HL-60/S4 (cell line): ENCODE measurements around the gene PCSK2.

Source experiments
- in situ Hi-C: fragments of 300-500 bp; cut with MboI; formaldehyde crosslinking; loops from 2 replicates; pipeline ENCODE4 v1.14.3; 2022; ENCODE audit warnings: low sequenced_read_pairs

Gene PCSK2

DNA sequence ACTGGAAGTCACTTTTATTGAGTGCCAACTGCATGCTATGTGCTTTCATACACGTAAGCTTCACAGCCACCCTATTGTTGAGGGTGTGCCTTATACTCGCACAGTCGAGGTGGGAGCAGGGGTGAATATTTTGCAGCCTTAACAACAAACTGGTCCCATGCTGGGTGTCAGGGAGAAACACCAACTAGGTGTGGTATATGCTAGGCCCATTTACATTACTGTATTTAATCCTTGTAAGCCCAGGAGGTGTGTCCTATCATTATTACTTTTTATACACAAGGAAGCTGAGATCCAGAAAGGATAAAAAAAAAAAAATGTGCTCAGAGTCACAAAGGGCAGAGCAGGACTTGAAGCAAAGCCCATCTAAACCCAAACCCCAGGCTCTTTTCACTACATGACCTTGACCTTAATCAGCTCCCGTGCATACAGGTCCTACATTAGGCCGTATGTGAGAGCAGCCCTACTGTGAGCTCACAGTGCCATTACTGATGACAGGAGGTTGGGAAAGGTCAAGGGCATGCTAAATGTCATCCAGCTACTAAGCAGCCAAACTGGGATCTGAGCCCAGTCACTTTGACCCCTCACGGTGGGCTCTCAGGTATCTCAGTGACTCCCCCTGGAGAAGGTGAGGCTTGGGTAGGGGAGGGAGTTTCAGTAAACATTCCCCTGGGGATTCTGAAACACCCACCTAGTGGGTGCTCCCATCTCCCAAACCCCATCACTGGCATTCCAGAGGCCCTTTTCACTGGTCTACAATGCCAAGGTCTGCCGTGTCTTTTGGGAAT lies 242.6 kb downstream of the PCSK2 start:
- in situ Hi-C loops, result no loop called here

DNA sequence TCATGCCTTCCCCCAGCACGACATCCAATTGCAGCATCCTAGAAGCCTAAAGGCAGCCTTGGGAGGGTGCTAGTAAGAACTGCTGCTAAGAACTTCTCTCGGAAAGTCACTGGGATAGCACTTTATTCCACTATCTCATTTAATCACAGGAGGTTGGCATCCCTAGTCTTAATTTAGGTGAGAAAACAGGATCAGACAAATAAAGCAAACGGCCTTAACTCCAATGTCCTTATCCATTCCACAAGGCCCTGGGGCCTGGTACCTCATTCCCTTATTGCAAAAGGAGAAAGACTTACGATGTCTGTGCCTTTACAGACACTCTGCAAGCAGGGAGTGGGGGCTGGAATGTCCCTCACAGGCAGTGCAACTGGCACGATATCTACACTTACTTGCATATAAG lies 243.7 kb downstream of the PCSK2 start:
- in situ Hi-C loops, result no loop called here

DNA sequence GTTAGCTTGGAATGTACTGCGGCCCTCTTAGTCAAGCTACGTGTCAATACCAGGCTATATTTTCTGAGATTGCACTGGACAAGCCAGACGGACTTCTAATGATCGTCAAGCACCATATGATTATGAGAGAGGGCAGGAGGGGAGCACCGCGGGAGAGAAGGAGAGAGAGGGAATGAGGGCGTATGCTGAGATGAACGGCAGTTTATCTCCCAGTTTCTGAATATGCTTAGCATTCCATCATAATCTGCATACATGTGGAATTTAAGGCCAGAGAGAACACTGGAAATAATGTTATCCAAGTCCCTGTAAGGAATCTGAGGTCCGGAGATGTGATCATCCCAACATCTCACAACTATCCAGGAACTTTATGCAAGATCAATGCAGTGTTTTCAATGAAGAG lies 244.1 kb downstream of the PCSK2 start:
- in situ Hi-C loops, result no loop called here

DNA sequence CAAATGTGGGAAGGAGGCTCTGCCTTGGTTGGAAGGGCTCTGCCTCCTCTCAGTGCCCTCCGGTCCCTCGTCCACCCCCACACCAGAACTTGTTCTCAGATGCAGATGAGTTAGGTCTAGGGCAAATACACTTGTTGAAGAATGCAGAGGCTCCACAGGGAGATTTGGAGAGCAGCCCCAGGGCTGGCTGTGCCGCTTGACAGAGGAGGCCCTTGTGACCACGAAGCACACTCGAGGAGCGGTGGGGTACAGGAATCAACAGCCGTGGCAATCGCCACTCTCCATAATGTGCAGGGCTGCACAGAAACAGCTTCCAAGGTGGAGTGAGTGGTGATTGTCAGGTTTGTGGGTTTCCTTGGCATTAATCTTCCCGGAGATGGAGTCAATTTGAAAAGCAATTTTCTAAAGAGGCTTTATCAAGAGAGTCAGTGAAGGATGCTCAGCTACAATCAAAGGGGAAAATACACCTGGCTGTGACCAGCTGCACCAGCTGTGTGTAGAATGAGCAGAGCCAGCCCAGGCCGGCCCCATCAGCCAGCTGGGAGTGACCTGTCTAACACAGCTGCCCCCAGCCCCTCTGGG lies 244.9 kb downstream of the PCSK2 start:
- in situ Hi-C loops, result no loop called here

DNA sequence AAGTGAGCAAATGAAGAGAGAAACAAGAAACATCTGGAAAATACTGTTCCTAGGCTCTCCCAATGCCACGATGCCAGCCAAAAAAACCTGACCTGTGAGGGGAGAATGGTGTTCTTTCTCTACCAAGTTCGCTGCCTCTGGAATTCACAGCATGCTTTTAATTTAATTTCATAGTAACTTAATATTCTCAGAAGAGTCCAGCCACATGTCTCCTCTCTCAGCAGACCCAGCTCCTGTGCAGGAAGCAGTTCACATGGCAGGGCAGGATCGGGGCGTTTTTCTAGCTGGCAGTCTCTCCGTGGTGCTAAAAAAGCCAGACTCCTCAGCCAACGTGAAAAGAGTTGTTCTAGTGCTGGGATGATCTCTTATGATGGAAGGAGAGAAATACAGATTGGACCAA lies 246.8 kb downstream of the PCSK2 start:
- in situ Hi-C loops, result no loop called here

DNA sequence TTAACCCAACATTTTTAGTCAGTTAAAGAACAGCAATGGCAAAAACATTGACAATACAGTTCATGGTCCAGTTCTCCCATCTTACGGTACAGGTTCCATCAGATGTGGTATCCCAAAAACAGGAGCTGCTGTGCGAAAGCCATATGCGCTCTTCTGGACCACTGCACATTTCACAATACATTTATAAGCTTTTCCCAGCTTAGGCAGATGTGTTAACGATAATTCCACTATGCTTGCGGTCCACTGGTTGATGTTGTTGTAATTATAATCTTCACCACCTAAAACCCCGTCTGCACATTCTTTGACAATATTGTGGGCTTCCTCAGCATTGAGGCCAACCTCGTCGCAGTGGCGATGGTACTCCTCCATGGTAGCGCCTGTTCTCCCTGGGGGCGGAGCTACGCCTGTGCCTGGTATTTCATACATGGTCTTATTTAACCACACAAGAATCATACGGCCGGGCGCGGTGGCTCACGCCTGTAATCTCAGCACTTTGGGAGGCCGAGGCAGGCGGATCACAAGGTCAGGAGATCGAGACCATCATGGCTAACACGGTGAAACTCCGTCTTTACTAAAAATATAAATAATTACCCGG lies 252.3 kb downstream of the PCSK2 start:
- in situ Hi-C loops, result no loop called here

DNA sequence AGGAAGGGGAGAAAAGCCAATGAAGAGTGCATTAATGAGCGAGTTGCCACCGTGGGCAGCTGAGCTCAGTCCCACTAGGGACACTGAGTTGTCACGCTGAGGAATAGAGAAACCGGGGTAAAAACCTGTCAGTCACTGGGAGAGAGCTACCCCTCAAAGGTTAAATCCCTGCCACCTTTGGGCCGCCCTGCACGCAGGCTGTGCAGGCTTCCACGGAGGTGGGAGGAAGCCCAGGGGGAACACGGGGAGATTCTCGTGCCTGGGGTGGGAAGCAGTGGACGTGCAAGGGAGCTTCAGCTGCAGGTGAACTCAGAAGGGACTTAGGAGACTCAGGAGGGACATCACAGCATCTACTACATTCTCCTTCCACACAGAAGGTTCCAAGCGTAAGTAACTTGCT lies 253.9 kb downstream of the PCSK2 start:
- in situ Hi-C loops, result no loop called here

DNA sequence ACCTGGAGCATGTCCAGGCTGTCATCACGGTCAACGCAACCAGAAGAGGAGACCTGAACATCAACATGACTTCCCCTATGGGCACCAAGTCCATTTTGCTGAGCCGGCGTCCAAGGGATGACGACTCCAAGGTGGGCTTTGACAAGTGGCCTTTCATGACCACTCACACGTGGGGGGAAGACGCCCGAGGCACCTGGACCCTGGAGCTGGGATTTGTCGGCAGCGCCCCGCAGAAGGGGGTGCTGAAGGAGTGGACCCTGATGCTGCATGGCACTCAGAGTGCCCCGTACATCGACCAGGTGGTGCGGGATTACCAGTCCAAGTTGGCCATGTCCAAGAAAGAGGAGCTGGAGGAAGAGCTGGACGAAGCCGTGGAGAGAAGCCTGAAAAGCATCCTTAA lies 254.8 kb downstream of the PCSK2 start:
- in situ Hi-C loops, result no loop called here

DNA sequence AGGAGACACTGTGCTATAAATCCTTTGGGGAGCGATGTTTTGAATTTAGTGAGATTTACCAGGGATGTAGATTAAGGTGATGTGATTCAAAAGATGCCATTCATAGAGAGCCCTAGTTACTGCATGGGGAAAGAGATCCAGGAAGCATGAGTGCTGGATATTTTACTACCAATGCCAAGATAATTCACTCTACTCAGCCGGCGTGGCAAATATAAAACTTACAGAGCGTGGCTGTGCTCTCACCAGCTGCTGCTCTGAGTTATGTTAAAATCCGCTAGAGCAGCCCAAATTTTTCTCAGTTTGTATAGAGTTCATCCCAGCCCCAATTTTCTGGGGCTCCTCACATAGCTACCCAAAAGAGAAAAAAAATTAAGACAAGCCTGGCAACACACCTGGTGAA lies 255.7 kb downstream of the PCSK2 start:
- in situ Hi-C loops, result no loop called here

DNA sequence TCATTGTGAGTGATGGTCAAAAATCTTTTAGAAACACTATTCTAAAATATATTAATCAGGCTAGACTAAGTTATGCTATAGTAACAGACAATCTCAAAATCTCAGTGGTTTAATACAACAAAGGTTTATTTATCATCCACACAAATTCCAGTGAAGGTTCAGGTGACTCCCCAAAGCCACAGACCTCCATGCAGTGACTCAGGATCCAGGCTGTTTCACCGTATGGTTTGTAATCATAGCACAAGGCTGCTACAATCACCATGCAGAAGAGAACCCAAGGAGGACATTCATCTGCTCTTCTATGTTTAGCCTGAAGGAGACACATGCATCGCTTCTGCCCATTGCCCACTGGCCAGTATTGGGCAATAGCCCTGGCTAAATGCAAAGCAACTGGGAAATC lies 258.2 kb downstream of the PCSK2 start:
- in situ Hi-C loops, result no loop called here

DNA sequence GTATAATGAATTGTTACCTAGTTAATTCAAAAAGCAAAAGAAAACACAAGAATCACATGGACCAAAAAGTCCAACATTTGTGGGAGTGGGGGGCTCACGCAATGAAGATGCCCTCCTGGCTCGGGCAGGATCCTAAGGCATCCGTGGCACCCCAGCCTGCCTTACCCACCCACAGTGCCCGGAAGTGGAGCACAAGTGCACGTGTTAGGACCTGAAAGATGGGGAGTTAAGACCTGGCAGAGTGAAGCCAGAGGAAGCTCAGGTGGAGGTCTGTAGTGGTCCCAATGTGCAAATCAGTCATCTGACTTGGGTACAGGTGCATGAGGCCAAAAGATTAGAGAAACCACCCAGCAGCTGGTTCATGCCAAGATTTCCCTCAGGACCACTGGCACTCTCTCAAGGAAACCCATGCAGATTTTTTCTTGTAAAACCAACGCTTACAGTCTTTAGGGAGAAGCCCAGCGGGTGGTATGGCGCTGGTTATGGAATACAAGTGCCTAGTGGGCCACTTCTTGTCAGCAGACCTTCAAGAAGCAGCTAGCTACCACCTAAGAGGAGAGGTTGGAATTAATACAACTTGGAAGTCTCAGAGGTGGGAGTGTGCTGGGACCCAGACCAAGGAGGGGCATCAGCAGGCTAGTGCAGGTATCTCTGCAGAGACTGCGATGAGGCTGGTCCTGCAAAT lies 262.2 kb downstream of the PCSK2 start:
- in situ Hi-C loops, result no loop called here

DNA sequence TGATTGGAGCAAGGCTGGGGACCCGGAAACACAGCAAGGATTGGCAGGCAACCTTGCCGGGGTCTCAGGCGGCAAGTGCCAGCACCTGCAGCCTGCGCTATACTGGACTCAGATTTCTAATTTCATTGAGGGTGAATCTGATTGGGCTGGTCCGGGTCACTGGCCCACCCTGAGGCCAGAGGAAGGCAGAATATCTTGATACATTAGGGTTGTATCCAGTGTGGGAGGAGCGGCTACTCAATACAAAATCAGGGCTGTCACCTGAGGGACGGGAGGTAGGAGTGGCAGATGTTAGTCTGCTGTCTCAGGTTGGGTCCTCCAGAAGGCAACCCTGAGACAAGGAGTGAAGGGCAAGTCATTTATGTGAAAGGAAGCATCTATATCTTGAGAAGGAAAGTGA lies 263.7 kb downstream of the PCSK2 start:
- in situ Hi-C loops, result no loop called here

DNA sequence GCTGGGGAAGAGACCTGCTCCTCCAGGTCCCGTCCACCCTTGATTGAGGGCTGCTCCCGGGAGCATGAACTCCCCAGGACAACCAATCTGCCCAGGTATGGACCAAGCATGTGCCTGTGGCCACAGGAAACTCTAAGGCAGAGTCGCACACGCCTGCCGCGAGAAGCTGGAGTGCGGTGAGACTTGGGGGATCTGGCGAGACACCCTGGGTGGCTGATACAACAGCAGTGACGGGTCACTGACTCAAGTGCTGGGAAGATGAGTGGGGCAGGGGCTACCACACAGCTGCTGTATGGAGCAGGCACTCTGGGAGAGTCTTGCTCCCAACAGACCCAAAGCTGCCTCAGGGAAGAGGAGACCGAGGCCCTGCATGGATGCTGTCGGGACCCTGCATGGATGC lies 264.2 kb downstream of the PCSK2 start:
- in situ Hi-C loops, result no loop called here

DNA sequence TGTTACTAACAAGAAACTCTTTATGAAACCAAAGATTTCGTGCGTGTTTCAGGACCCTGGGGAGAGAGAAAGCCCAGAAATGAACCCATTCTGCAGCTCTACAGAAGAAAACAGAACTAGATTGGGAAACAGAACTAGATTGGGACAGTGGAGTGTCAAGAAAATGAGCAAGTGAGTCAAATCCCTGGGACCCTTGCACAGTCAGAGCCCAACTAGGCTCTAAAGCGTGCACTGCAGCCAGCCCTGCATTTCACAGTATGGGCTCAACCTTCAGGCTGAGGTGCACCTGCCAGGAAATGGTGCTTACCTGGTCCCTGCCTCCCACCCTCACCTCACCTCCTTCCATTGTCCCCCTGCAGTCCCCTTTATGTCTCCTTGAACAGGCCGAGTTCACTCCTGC lies 264.6 kb downstream of the PCSK2 start:
- in situ Hi-C loops, result no loop called here

DNA sequence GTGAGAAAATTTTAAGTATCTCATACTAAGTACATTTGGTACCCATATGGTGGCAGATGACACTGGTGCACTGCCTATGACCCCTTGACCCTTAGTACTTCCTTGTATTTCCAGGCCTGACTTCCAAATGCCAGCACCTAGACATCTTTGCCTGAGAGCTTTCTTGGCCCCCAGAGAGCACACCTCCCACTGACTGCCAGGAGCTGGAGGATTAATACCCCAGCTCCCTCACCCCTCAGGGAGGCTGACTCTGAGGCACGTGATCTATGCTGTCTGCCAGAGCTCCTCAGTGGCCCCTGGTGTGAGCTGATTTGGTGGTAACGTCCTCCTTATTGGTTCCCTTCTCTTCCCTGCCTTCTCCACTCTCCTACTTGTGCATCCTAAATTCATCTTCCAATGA lies 266.3 kb downstream of the PCSK2 start:
- in situ Hi-C loops, result no loop called here

DNA sequence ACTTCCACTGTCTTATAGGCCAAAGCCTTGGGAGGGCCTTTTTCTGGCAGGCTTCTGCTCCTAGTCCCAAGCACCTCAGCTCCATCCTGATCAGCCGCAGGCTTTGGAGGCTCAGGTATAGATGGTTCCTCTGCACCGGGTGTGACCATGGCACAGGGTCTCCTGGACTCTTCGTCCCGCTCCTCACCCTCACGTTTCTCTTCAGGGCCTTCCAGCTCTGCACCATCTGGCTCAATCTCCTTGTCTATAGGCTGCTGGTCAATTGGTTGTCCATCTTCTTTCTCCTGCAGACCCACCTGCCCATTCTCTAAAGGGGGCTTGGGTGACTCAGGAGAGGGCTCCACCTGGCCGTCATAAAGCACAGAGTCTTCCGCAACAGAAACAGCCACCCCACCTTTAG lies 267.4 kb downstream of the PCSK2 start:
- in situ Hi-C loops, result no loop called here

DNA sequence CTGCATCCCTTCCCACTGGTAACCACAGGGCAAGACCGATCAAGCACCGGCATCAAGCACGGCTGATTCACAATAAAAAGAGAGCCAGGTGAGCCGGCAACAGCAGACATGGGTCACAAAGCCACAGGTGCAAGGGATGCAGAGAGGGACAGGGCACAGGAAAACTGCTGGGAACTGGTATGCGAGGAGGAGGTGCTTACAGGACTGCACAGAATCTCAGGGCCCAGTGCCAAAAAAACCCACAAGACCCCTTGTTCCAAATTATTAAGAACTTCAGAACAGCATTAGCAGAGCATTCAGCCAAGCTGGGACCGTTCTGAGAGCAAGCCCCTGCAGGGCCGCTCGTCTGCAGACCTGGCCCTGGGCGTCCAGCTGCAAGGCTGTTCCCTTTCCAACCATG lies 269.0 kb downstream of the PCSK2 start:
- in situ Hi-C loops, result no loop called here

DNA sequence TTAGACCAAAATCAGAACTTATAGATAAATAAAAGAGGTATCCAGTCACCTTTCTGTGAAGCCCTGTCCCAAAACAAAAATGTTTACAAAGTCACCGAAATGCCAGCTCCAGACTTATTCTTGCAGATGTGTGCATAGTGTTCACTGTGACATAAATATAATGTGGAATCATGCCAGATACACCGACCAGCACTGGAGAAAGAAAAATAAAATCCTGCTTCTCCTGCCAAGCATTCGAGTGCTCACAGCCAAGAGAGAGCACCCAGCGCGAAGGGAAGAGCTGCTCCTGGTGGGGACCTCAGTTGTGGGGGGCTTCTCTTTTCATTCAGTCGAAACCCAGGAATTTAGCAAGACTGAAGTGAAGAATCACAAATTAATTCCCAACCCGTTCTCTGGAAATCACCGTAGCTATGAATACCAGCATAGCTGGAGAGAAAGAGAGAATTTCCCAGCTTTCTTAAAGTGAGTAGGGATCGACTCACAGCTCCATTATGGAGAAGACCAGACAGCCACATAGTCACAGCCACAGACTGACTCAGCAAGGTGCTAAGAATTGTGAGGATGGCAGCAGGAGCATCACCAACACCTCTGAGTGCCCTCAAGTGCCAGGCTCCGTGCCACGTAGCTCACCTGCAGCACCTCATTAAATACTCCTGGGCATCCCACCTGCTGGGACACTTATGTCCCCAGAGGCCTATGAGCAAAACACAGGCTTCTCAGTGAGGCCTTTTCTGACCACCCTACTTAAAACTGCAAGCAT lies 271.2 kb downstream of the PCSK2 start:
- in situ Hi-C loops, result no loop called here

DNA sequence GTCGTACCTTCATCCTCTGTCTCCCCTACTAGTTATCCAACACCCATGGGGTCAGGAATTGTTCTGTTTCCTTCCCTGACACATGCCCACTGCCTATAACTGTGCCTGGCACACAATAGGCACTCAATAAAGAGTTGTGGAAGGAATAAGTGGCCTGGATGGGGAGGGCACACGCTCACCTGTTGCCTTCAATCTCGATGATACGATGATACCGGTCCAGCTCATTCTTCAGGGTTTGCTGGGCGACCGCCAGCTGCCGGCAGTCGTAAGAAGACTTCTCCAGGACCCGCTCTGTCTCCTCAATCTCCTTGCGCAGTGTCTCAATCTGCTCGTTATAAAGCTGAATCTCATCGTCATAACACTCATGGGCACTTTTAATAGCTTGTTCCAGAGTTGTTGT lies 271.8 kb downstream of the PCSK2 start:
- in situ Hi-C loops, result no loop called here

DNA sequence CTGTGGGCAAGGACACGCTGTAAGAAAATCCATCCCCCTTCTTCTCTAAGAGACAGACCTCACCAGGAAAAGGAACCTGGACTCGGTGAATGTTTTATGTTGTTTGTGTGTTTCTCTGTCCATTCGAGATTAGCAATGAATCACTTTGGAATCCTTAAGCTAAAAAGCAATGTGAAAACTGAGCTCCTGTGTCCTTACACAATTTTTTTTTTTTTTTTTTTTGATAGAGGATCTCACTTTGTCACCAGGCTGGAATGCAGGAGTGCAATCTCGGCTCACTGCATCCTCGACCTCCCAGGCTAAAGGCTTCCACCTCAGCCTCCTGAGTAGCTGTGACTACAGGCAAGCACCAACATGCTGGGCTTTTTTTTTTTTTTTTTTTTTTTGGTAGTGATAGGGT lies 272.2 kb downstream of the PCSK2 start:
- in situ Hi-C loops, result no loop called here

DNA sequence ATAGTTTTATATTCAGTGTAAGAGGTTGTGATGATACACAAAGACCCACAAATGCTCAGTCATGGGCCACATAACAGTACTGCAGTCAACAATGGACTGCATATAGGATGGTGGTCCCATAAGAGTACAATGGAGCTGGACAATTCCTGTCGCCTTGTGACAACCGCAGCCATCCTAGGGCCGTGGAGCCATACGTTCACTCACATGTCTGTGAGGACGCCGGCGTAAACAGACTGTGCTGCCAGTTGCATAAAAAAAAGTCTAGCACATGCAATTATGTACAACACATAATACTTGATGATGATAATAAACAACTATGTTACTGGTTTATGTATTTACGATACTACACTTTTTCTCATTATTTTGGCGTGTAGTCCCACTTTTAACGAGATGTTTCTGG lies 273.4 kb downstream of the PCSK2 start:
- in situ Hi-C loops, result loop anchor here (25.0 kb wide), 1 partner anchor 387 kb away; no protein-coding TSS in a partner anchor
